GM12892 (cell line): ENCODE data around the gene SEC16B.

ENCODE experiments used
- POLR2A ChIP-seq: IDR thresholded peaks from 2 replicates; pipeline ENCODE4 v1.6.1; 2011; ENCODE audit warnings: low read depth, low read length, control low read depth
- POLR2AphosphoS5 ChIP-seq: IDR thresholded peaks from 2 replicates; pipeline ENCODE4 v1.6.1; 2011; ENCODE audit warnings: low read depth, low read length, control low read depth
- TAF1 ChIP-seq: IDR thresholded peaks from 2 replicates; pipeline ENCODE4 v1.6.1; 2011; ENCODE audit warnings: low read depth, mild to moderate bottlenecking, control low read depth, low read length, borderline replicate concordance

GRCh38 chr1:177937931-177938330, 31.9 kb downstream of the SEC16B start:
- no peak for TF ChIP-seq POLR2AphosphoS5
- TF ChIP-seq TAF1: no peak
- TF ChIP-seq POLR2A: no peak
